EL (cell line): ENCODE data around the gene TNP2.
"Not testable (repeated sequence)": the region's sequence is repeated elsewhere in the genome, so short reads cannot be mapped to it uniquely, and the experiment has no call there.

Source experiments
- DNase-seq: peaks from one replicate; pipeline ENCODE4 v3.0.0-alpha.2; 2016

Gene TNP2

GRCh38 chr16:11238272-11239202 lies 30.6 kb downstream of the TNP2 start:
- no peak for DNase-seq

DNA sequence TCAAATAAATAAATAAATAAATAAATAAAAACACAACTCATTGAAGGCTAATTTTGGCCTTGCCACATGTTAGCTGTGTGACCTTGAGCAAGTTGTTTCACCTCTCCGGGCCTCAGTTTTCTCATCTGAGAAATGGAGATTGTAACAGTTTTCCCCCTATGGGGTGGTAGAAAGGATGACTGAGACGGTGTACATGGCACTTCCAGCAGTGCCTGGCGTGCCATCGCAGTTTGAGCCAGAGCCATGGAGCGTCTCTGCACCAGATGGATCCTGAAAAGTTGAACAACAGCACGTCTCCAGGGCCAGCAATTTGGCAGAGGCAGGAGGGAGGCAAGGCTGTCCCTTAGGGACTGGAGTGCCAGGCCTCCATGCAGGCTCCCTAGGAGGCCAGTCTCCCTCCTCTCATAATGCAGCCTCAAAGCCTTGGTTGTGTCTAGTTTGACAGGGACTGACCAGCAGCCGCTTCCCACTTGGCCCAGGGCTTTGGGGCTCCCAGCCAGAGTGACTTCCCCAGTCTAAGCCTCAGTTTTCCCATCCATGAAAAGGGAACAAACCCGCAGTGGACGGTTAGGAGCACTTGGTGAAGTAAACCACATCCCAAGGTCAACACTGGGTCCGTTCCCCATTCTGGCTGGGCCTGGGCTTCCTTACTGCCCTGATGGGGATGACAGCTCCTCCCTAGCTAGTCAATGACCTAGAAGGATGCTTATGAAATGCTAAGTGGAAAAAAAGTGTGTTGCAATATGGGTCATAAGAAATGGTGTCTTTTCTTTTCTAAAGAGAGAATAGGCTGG lies 32.5 kb downstream of the TNP2 start:
- DNase-seq, result no peak

GRCh38 chr16:11235703-11235991 lies 33.5 kb downstream of the TNP2 start:
- no peak for DNase-seq

DNA sequence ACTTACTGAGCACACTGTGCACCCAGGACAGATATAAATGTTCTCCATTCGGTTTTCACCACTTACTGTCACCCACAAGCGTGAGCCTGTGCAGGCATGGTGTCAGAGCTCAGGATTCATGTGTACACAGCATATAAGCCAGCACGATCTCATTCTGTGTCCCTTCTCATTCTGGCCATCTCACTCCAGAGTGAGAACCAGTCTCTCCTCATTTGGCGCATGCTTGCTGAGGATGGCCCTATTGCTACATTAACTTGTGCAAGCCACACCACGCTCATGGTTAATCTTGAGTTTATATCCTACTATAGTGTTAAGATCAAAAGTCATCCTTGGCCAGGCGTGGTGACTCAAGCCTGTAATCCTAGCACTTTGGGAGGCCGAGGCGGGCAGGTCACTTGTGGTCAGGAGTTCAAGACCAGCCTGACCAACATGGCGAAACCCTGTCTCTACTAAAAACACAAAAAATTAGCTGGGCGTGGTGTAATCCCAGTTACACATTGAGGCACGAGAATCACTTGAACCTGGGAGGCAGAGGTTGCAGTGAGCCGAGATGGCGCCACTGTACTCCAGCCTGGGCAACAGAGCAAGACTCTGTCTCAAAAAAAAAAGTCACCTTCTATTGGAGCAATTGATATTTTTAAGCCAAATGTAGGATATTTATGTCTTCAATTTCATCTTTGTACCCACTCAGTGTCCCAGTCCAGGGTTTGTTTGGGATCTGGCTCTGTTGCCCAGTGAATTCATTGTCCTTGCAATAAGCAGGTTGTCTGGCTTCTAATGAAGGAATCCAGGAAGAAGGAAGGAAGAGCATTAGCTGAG lies 34.0 kb downstream of the TNP2 start:
- DNase-seq, result peak; percentile 17

GRCh38 chr16:11233727-11234376 lies 35.3 kb downstream of the TNP2 start:
- DNase-seq, result peak; percentile 41

- DNase-seq, result no peak
Observed at GRCh38 chr16:11232852-11233726, 36.0 kb downstream of the TNP2 start.

- no peak for DNase-seq
Observed at GRCh38 chr16:11232302-11232851, 36.7 kb downstream of the TNP2 start.

- no peak for DNase-seq
Observed at GRCh38 chr16:11231367-11231970, 37.7 kb downstream of the TNP2 start.

- no peak for DNase-seq
Observed at GRCh38 chr16:11229906-11230305, 39.2 kb downstream of the TNP2 start.

DNA sequence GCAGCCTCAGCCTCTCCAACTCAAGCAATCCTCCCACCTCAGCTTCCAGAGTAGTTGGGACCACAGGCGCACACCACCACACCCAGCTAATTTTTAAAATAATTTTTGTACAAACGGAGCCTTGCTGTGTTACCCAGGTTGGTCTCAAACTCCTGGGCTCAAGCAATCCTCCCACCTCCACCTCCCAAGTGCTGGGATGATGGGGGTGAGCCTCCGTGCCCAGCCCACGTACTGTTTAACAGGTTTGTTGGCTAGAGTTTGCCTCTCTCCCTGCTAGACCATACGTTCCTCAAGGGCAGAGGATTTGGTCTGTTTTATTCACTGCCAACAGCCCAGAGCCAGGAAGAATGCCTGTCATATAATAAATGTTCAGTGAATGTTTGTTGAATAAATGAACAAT lies 39.7 kb downstream of the TNP2 start:
- DNase-seq, result no peak

DNA sequence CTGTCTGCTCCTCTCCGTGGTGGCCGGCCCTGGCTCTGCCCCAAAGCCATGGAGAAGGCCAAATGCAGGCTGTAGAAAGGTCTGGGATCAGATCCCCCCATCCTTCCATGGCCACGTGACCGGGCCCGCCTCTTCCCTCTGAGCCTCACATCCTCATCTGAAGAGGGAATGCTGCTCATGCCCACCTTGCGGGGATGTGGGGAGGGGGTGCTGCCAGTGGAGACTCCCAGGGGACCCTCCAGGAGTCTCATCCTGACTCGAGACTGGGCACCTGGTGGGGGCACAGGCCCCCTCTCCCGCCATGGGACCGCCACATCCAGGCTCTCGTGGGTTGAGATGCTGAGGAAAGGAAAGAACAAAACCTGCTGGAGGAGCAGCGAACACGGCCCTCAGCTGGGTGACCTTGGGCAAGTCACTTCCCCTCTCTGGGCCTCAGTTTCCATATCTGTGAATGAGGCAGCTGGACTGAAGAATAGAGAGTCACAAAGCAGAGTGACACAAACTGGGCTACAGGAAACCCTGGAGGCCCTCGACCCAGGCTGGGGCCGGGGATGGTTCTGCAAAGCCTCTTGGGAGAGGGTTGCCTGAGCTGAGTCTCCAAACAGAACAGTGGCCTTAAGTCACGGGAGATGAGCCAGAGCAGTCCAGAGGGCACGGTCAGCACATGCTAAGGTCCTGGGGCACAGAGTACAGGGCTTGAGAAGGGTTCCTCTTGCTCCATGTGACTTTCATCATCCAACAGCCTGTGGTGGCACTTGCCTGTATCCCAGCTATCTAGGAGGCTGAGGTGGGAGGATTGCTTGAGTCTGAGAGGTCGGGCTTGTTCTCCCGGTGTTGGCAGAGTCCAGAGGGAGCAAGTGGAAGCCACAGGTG lies 43.2 kb downstream of the TNP2 start:
- no peak for DNase-seq

DNA sequence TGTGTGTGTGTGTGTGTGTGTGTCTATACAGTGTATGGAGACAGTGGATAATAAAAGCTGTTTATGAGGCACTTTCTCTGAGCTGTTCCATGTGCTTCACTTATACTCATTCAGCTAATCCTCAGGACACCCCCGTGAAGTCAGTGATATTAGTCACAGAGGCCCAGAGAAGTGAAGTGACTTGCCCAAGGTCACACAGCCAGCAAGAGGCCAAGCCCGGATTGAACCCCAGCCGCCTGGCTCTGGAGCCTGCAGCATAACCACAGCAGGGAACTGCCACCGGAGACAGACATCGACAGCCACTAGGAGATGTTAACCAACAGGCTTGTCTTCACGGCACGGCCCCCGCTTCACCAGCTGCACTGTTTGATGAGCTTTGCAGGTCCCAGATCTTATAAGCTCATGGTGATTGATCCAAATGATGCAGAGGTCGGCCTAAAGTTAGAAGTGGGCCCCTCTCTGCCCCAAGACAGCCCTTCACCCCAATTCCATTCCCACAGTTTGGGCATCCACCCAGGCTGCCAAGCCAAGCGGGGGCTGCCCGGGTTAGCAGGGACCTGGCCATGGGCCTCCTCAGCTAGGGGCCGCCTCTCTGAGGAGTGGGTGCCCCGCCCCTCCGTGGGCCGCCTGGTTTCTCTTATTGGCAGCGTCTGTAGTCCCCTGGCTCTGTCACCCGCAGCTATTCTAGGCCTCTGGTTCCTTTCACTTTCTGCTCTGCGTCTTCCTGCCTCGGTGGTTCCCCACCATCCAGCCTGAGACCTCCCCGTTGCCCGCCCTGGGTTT lies 44.0 kb downstream of the TNP2 start:
- DNase-seq, result no peak

- no peak for DNase-seq
Observed at GRCh38 chr16:11224096-11224893, 44.8 kb downstream of the TNP2 start.

- not testable (repeated sequence) for DNase-seq
Observed at GRCh38 chr16:11220507-11220906, 48.6 kb downstream of the TNP2 start.

GRCh38 chr16:11219178-11219577 lies 49.9 kb downstream of the TNP2 start:
- no peak for DNase-seq

DNA sequence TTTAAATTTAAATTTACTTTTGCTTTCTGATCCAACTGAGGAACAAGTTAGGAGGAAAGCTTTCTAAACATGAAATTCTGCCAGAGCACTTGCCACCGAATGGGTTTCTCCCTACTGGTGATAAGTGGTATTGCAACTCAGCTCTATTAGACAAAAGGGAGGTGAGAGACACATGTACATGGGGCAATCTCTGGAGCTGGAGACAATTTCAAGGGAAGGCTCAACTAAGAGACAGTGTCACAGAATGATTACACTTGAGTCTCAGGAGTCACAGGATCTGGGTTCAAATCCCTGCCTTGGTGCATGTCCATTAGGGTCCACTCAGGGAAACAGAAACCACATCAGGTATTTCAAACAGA lies 50.5 kb downstream of the TNP2 start:
- DNase-seq, result no peak
